HepG2 (cell line): ENCODE measurements around the gene ZNF628. TPM values are rescaled to one million over a fixed set of nuclear protein-coding genes. Genes with fewer than 3 reads are reported as not detected.

Experiments used
- ATAC-seq: fragments of 200-7000 bp; cut with Tn5 transposase; 3 replicates; pipeline ENCODE4 v1.9.1; 2020; ENCODE audit warnings: mild to moderate bottlenecking, moderate library complexity
- BruUV-seq: library from RNA; stranded (reverse); fragments of 400-500 nt; replicated peaks from 2 replicates; lab custom pipeline; 2021; lab: Mats Ljungman, UMichigan
- CTCF ChIA-PET: fragments of 300-600 bp; formaldehyde crosslinking; extraction: SDS; loops from one replicate; lab custom pipeline; 2021; ENCODE audit warnings: low total read pairs, inconsistent platforms, low intra/inter-chr PET ratio; lab: Yijun Ruan, JAX
- POLR2A ChIA-PET: fragments of 350-600 bp; sonication (Branson Sonifier 250); formaldehyde crosslinking; loops from one replicate; lab custom pipeline; 2020; ENCODE audit warnings: antibody characterized with exemption, inconsistent platforms; lab: Yijun Ruan, JAX
- DNase-seq: peaks from one replicate; pipeline ENCODE4 v3.0.0-alpha.2; 2015; ENCODE audit warnings: low spot score
- FAIRE-seq: peaks from 3 replicates; lab custom pipeline; 2011; peaks lifted over from hg19 to GRCh38; lab: Jason Lieb, UNC
- H2AFZ ChIP-seq: one replicate; pipeline ENCODE4 v1.6.1; 2011; ENCODE audit warnings: low read length, inconsistent platforms
- H3K27ac ChIP-seq: fragments of 300-600 bp; 3 replicates; pipeline ENCODE4 v1.8.0; 2011; ENCODE audit warnings: mixed run types, mild to moderate bottlenecking, mixed read lengths, low read length, inconsistent platforms; ENCODE audit not compliant: insufficient read depth; ENCODE audit errors: extremely low read length
- H3K27me3 ChIP-seq, 2 experiments: fragments of 200-600 bp in 1 of 2; 2 replicates in 1 of 2; 3 replicates in 1 of 2; pipeline versions ENCODE4 v1.6.0 to v1.8.0; 2011; ENCODE audit warnings: low read length in 2 of 2, mild to moderate bottlenecking in 2 of 2, moderate library complexity in 2 of 2, inconsistent platforms in 1 of 2; ENCODE audit not compliant: insufficient read depth in 2 of 2, control insufficient read depth in 1 of 2
- H3K36me3 ChIP-seq, 2 experiments: fragments of 200-600 bp in 1 of 2; replicated peaks in 1 of 2; 2 replicates in 1 of 2; 3 replicates in 1 of 2; pipeline versions ENCODE4 v1.5.1 to v1.8.0; 2011; ENCODE audit warnings: low read length in 2 of 2, inconsistent platforms in 1 of 2; ENCODE audit not compliant: insufficient read depth in 2 of 2, control insufficient read depth in 1 of 2
- H3K4me1 ChIP-seq: 2 replicates; pipeline ENCODE4 v1.5.1; 2012; ENCODE audit warnings: low read length, inconsistent platforms; ENCODE audit not compliant: insufficient read depth
- H3K4me2 ChIP-seq: 2 replicates; pipeline ENCODE4 v1.6.0; 2011; ENCODE audit warnings: low read depth, low read length, inconsistent platforms
- H3K4me3 ChIP-seq, 3 experiments: fragments of 200-600 bp in 1 of 3; sonication (generic), shearing (Covaris generic) in 1 of 3; replicated peaks in 1 of 3; 2 replicates each; pipeline ENCODE4 v1.5.1; 2011 to 2016; ENCODE audit warnings: low read length in 3 of 3, inconsistent platforms in 2 of 3, low read depth in 2 of 3, mild to moderate bottlenecking in 2 of 3, control low read depth in 1 of 3, mixed read lengths in 1 of 3; ENCODE audit not compliant: insufficient read depth in 1 of 3
- H3K79me2 ChIP-seq: one replicate; pipeline ENCODE4 v1.6.1; 2011; ENCODE audit warnings: low read length, inconsistent platforms; ENCODE audit not compliant: insufficient read depth
- H3K9ac ChIP-seq: 2 replicates; pipeline ENCODE4 v1.6.0; 2011; ENCODE audit warnings: mild to moderate bottlenecking, low read depth, low read length, inconsistent platforms; ENCODE audit not compliant: insufficient read depth
- H3K9me3 ChIP-seq: 2 replicates; pipeline ENCODE4 v1.5.1; 2012; ENCODE audit warnings: mild to moderate bottlenecking, low read length
- H4K20me1 ChIP-seq: 2 replicates; pipeline ENCODE4 v1.6.0; 2011; ENCODE audit warnings: inconsistent platforms, mild to moderate bottlenecking, low read length, moderate library complexity; ENCODE audit not compliant: insufficient read depth
- BHLHE40 ChIP-seq: IDR thresholded peaks from 2 replicates; pipeline ENCODE4 v1.6.1; 2011; ENCODE audit warnings: low read length, improper control_type of control experiment
- CSRNP2 ChIP-seq: sonication (generic); formaldehyde crosslinking; conservative IDR thresholded peaks from 2 replicates; pipeline ENCODE4 v1.8.0; 2022; ENCODE audit warnings: low read depth, missing genetic modification reagents
- ETS1 ChIP-seq: sonication (generic); formaldehyde crosslinking; IDR thresholded peaks from 2 replicates; pipeline ENCODE4 v1.4.0; 2020; ENCODE audit warnings: missing genetic modification reagents
- FOXP1 ChIP-seq, 2 experiments: fragments of 450-650 bp in 1 of 2; IDR thresholded peaks; 2 replicates each; pipeline ENCODE4 v1.6.1; 2017 to 2018; ENCODE audit warnings: antibody characterized with exemption in 1 of 2
- POLR2AphosphoS5 ChIP-seq: IDR thresholded peaks from 2 replicates; pipeline ENCODE4 v1.6.1; 2012; ENCODE audit warnings: low read depth, low read length
- ZNF124 ChIP-seq: sonication (generic); formaldehyde crosslinking; IDR thresholded peaks from 2 replicates; pipeline ENCODE4 v1.4.0; 2020; ENCODE audit warnings: missing genetic modification reagents
- ZNF260 ChIP-seq: sonication (generic); formaldehyde crosslinking; IDR thresholded peaks from 2 replicates; pipeline ENCODE4 v1.4.0; 2020; ENCODE audit warnings: missing genetic modification reagents, low read depth, mild to moderate bottlenecking, borderline replicate concordance
- ZNF773 ChIP-seq: sonication (generic); formaldehyde crosslinking; IDR thresholded peaks from 2 replicates; pipeline ENCODE4 v1.4.0; 2020; ENCODE audit warnings: missing genetic modification reagents, borderline replicate concordance
- WGBS: methylation state at CpG from one replicate; pipeline ENCODE4 v1.1.6; 2017; ENCODE audit warnings: low lambda C conversion rate; 5-methylcytosine and 5-hydroxymethylcytosine counted together
- in situ Hi-C: cut with HindIII; loops from 2 replicates; pipeline ENCODE4 v1.10.0; 2017; ENCODE audit warnings: low pct_unique_long_range_greater_than_20kb; ENCODE audit not compliant: extremely low pct_ligation_motif_present
- intact Hi-C: fragments of 100-400 bp; cut with micrococcal nuclease; formaldehyde crosslinking; loops from one replicate; pipeline ENCODE4 v1.10.0; 2022; ENCODE audit not compliant: unreplicated experiment
- polyA plus RNA-seq, 8 experiments: library from polyadenylated mRNA; depleted of rRNA in 3 of 8; stranded (reverse) in 7 of 8; unstranded in 1 of 8; fragments of >200 nt; fragmentation: Illumina TruSeq in 4 of 8; extraction: Trizol in 4 of 8; gene quantifications; 2 replicates each; pipeline versions ENCODE4 v1.2.1 to v1.2.3, GENCODE V29; 2011 to 2016; ENCODE audit warnings: low read depth in 4 of 8, missing spikeins in 1 of 8, mixed read lengths in 1 of 8; ENCODE audit not compliant: insufficient read depth in 1 of 8
- total RNA-seq, 5 experiments: library from RNA; depleted of rRNA; stranded (reverse); fragments of >200 nt; fragmentation: Illumina TruSeq; extraction: Trizol; gene quantifications; 2 replicates each; pipeline ENCODE4 v1.2.3, GENCODE V29; 2016; ENCODE audit warnings: low read depth in 1 of 5
- TF ChIP-seq, protein P1 (sequence below): sonication (generic); formaldehyde crosslinking; IDR thresholded peaks from 2 replicates; pipeline ENCODE4 v1.4.0; 2020; ENCODE audit warnings: mild to moderate bottlenecking, missing genetic modification reagents

The ZNF628 gene
- total and polyA plus RNA-seq, 2 of the 13 experiments (the other 11 are each of a cell fraction or from before 2014, with no cell fraction given) = 0.54 to 1.2 TPM

DNA sequence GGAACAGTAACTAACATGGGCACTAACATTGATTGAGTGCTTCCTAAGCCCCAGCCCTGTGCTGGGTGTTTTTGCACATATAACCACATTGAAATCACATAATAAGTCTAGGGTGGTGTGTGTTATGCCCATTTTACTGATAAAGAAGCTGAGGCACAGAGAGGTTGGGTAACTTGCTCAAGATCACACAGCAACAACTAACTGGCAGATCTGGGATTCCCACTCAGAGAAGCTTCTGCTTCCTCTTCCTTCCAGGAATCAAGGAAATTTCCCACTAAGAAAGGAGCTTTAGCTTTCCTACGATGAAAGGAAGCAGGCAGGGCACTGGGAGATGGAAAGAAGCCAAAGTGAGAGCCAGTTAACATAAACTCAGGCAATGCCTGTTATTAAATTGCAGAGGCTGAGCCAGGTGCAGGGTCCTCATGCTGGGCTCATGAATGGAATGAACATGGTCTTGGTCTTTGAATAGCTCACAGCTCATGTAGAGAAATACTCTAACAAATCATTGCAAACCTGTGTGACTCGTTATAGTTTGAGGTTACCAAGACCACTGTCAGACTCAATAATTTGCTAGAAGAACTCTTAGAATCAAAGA lies 21.9 kb downstream of the ZNF628 start:
- Histone ChIP-seq H3K4me2 (no peak overlapping the region), H4K20me1 (no peaks in the 10 kb centered on the region), H3K36me3 (no peaks in the 10 kb centered on the region), H3K79me2 (no peaks in the 10 kb centered on the region), H3K4me1 (0 out of 2 replicates have a peak, but pooled peaks cover 5% of the 10 kb centered on the region), H3K27me3 (peaks cover 11 to 72% of the 10 kb centered on the region in 2 experiments), H3K9me3 (no peaks in the 10 kb centered on the region), H2AFZ (no peak overlapping the region), H3K9ac (no peak overlapping the region), H3K4me3 (no peak overlapping the region), H3K27ac (no peak overlapping the region)
- no peak for TF ChIP-seq FOXP1 (IDR thresholded peaks at IDR 0.05)
- no peak for TF ChIP-seq FOXP1 (CRISPR knock-in tag; IDR thresholded peaks at IDR 0.05)
- TF ChIP-seq ZNF773 = no peak
- TF ChIP-seq CSRNP2 (CRISPR knock-in tag) = no peak
- TF ChIP-seq, protein P1, sequence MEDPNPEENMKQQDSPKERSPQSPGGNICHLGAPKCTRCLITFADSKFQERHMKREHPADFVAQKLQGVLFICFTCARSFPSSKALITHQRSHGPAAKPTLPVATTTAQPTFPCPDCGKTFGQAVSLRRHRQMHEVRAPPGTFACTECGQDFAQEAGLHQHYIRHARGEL (CRISPR knock-in tag) = no peak
- no peak for TF ChIP-seq ZNF260 (CRISPR knock-in tag)
- TF ChIP-seq POLR2AphosphoS5 = no peak
- TF ChIP-seq ETS1 (CRISPR knock-in tag) = no peak
- TF ChIP-seq ZNF124 (CRISPR knock-in tag) = no peak
- TF ChIP-seq BHLHE40 = no peak
- ATAC-seq (no peak), DNase-seq (no peak), FAIRE-seq (no peak)
- intact Hi-C loops = no loop called here
- 17% methylated on average over 2 of the region's 2 CpGs for WGBS
- ChIA-PET CTCF (no interaction called here), POLR2A (no interaction called here)
- in situ Hi-C loops = no loop called here
- no TSS peak for BruUV-seq
